SK-N-MC (cell line): ENCODE results near the gene ADAM8.
"Not testable (repeated sequence)": the region's sequence is repeated elsewhere in the genome, so short reads cannot be mapped to it uniquely, and the experiment has no call there.

Experiments
- DNase-seq: peaks from one replicate; pipeline ENCODE4 v3.0.0-alpha.2; 2011; ENCODE audit warnings: low read depth, low spot score
- H3K27ac ChIP-seq: fragments of 200-600 bp; sonication (generic); 2 replicates; pipeline ENCODE4 v1.5.1; 2016; ENCODE audit warnings: mixed run types
- H3K36me3 ChIP-seq: fragments of 200-600 bp; sonication (generic); 2 replicates; pipeline ENCODE4 v1.6.1; 2017; ENCODE audit warnings: antibody characterized with exemption, low read length, mixed read lengths; ENCODE audit not compliant: insufficient read depth
- H3K4me3 ChIP-seq: fragments of 200-600 bp; sonication (generic); 2 replicates; pipeline ENCODE4 v1.5.1; 2016
- H3K9ac ChIP-seq: fragments of 200-600 bp; sonication (generic); 2 replicates; pipeline ENCODE4 v1.8.0; 2017; ENCODE audit warnings: mixed run types, mixed read lengths; ENCODE audit not compliant: insufficient read length
- H3K9me3 ChIP-seq: fragments of 200-600 bp; sonication (generic); 2 replicates; pipeline ENCODE4 v1.6.1; 2017; ENCODE audit warnings: low read depth, mild to moderate bottlenecking, antibody characterized with exemption, low read length, moderate library complexity, mixed read lengths
- EZH2 ChIP-seq: fragments of 200-600 bp; sonication (generic); IDR thresholded peaks from one replicate; pipeline ENCODE4 v1.6.1; 2017; ENCODE audit warnings: antibody characterized with exemption
- FOXP2 ChIP-seq: optimal IDR thresholded peaks from 2 replicates; pipeline ENCODE3; 2011; ENCODE audit warnings: mild to moderate bottlenecking, moderate library complexity; ENCODE audit not compliant: insufficient read depth; ENCODE audit errors: extremely low read length, control extremely low read depth
- POLR2AphosphoS5 ChIP-seq: IDR thresholded peaks from 2 replicates; pipeline ENCODE4 v1.6.1; 2012; ENCODE audit warnings: mild to moderate bottlenecking, low read depth, low read length, borderline replicate concordance

The ADAM8 gene

GRCh38 chr10:133270773-133271297 lies 5.8 kb downstream of the ADAM8 start:
- H3K9ac ChIP-seq = no peak overlapping the region
- no peak for TF ChIP-seq EZH2
- no peaks in the 10 kb centered on the region for H3K9me3 ChIP-seq
- H3K4me3 ChIP-seq = no peak overlapping the region
- no peaks in the 10 kb centered on the region for H3K36me3 ChIP-seq
- no peak for DNase-seq
- no peak overlapping the region for H3K27ac ChIP-seq

DNA sequence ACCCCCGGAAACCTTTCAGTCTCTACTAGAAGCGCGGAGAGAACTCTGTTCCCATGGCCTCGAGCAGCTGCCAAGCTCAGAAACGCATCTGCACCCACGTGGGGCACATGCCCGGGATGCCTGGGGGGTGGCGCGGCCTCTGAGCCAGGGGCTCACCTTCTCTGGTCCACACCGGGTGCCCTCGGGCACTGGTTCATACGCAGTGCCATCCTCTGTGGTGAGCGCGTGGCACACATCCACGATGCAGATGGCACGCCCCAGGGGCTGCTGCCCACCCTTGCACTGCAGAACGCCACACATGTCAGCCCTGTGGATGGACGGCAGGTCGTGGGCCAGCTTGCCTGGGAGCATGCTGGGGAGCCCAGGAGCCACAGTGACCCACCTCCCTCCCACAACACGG lies 6.5 kb downstream of the ADAM8 start:
- H3K4me3 ChIP-seq = no peak overlapping the region
- no peak overlapping the region for H3K27ac ChIP-seq
- H3K9ac ChIP-seq = no peak overlapping the region
- H3K36me3 ChIP-seq = no peaks in the 10 kb centered on the region
- no peak for DNase-seq
- TF ChIP-seq POLR2AphosphoS5 (no peak), FOXP2 (no peak), EZH2 (no peak)
- H3K9me3 ChIP-seq = no peaks in the 10 kb centered on the region

DNA sequence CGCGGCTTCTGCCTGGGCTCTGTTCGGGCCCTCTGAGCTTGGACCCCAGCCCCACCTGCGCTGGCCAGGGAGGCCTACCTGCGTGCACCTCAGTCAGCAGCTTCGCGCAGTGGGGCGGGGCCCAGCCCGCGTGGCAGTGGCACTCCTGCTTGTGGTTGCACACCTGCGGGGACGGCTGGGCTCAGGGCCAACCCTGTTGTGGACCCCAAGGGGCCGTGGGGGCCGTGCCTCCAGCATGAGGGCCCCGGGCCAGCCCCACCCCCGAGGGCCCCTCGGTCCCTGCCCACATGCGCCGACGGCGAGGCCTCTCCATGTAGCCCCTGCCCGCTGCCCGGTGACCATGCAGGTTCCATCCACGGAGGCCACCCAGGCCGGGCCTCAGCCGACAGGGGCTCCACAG lies 7.3 kb downstream of the ADAM8 start:
- no peaks in the 10 kb centered on the region for H3K36me3 ChIP-seq
- H3K9me3 ChIP-seq = no peaks in the 10 kb centered on the region
- H3K27ac ChIP-seq = no peak overlapping the region
- no peak overlapping the region for H3K9ac ChIP-seq
- H3K4me3 ChIP-seq = no peak overlapping the region
- no peak for DNase-seq
- TF ChIP-seq EZH2 (no peak), FOXP2 (no peak), POLR2AphosphoS5 (no peak)

DNA sequence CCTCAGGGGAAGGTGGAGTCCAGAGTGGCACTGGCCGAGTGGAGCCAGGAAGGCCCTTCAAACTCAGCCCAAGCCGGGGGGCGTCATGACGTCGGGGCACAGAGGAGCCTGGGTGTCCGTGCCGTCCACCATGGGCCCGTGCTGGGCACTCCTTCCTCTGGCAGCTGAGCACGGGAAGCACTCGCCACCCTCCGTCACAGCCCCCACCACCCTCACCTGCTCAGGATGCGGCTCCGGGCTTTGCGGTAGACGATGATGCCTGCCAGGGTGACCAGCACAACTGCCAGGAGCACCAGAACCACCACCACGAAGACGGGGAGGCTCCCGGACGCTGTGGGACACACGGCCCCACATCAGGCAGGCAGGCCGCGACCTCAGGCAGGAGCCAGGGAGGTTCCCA lies 8.1 kb downstream of the ADAM8 start:
- H3K36me3 ChIP-seq = no peaks in the 10 kb centered on the region
- DNase-seq = no peak
- no peak overlapping the region for H3K9ac ChIP-seq
- H3K4me3 ChIP-seq = no peak overlapping the region
- TF ChIP-seq EZH2 (no peak), POLR2AphosphoS5 (no peak), FOXP2 (no peak)
- no peaks in the 10 kb centered on the region for H3K9me3 ChIP-seq
- no peak overlapping the region for H3K27ac ChIP-seq

- Histone ChIP-seq H3K9ac (no peak overlapping the region), H3K4me3 (no peak overlapping the region), H3K27ac (no peak overlapping the region), H3K9me3 (no peaks in the 10 kb centered on the region), H3K36me3 (no peaks in the 10 kb centered on the region)
- DNase-seq = no peak
- TF ChIP-seq POLR2AphosphoS5 (no peak), FOXP2 (no peak), EZH2 (no peak)
Measured at GRCh38 chr10:133267829-133268228, 8.8 kb downstream of the ADAM8 start.

DNA sequence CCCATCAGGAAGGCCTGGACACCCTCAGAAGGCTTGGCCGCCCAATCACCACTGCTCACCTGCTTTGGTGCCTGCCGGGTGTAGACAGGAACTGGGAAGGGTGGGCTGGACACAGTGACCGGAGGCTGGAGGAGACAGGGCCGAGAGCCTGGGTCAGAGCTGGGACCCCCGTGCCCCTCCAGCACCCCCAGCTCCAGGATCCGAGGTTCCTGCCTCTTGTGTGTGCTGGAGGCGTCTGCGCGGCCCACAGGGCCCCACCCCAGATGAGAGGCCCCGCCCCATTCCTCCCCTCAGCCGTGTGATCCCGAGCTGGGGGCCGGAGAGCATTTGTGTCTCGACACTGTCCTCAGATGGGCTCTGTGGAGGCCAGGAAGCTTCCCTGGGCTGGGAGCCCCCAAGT lies 9.4 kb downstream of the ADAM8 start:
- TF ChIP-seq POLR2AphosphoS5 = no peak
- no peak for TF ChIP-seq FOXP2
- TF ChIP-seq EZH2 = no peak

GRCh38 chr10:133266056-133266795 lies 10.4 kb downstream of the ADAM8 start:
- no peaks in the 10 kb centered on the region for H3K9me3 ChIP-seq
- H3K9ac ChIP-seq = no peak overlapping the region
- no peak overlapping the region for H3K27ac ChIP-seq
- TF ChIP-seq POLR2AphosphoS5 (no peak), FOXP2 (no peak), EZH2 (no peak)
- DNase-seq = no peak
- no peaks in the 10 kb centered on the region for H3K36me3 ChIP-seq
- H3K4me3 ChIP-seq = no peak overlapping the region

More for the DNA sequence above, 9.4 kb downstream of the ADAM8 start:
- no peak overlapping the region for H3K4me3 ChIP-seq
- no peaks in the 10 kb centered on the region for H3K9me3 ChIP-seq
- H3K9ac ChIP-seq = no peak overlapping the region
- H3K27ac ChIP-seq = no peak overlapping the region
- DNase-seq = no peak
- H3K36me3 ChIP-seq = no peaks in the 10 kb centered on the region

GRCh38 chr10:133265052-133265451 lies 11.6 kb downstream of the ADAM8 start:
- H3K9ac ChIP-seq, H3K27ac ChIP-seq, H3K36me3 ChIP-seq, H3K9me3 ChIP-seq, H3K4me3 ChIP-seq, DNase-seq: not testable (repeated sequence)

- no peaks in the 10 kb centered on the region for H3K9me3 ChIP-seq
- no peak overlapping the region for H3K27ac ChIP-seq
- H3K4me3 ChIP-seq = no peak overlapping the region
- no peak overlapping the region for H3K9ac ChIP-seq
- TF ChIP-seq POLR2AphosphoS5 (no peak), EZH2 (no peak), FOXP2 (no peak)
- no peak for DNase-seq
- H3K36me3 ChIP-seq = no peaks in the 10 kb centered on the region
Measured at GRCh38 chr10:133264461-133264860, 12.2 kb downstream of the ADAM8 start.
